Cardiac muscle cell (in vitro differentiated cells and primary cell): ENCODE measurements around the gene DCAF17. TPM values are rescaled to one million over a fixed set of nuclear protein-coding genes. Genes with fewer than 3 reads are reported as not detected.
"Not testable (repeated sequence)": the region's sequence is repeated elsewhere in the genome, so short reads cannot be mapped to it uniquely, and the experiment has no call there.

Source experiments
- DNase-seq, 2 donors: peaks; one replicate each; pipeline versions ENCODE4 v3.0.0 to v3.0.0-alpha.2; 2010 to 2017; ENCODE audit warnings: low read depth in 1 of 2, low spot score in 1 of 2
- H3K27ac ChIP-seq: fragments of 200-600 bp; sonication (generic); 2 replicates; pipeline ENCODE4 v1.5.1; 2016
- H3K27me3 ChIP-seq: fragments of 200-600 bp; sonication (generic); 2 replicates; pipeline ENCODE4 v1.6.0; 2016; ENCODE audit warnings: control low read depth
- H3K36me3 ChIP-seq: fragments of 200-600 bp; sonication (generic); 2 replicates; pipeline ENCODE4 v1.5.1; 2016; ENCODE audit warnings: control low read depth
- H3K4me1 ChIP-seq: fragments of 200-600 bp; sonication (generic); 2 replicates; pipeline ENCODE4 v1.8.1; 2017; ENCODE audit warnings: low read depth, mild to moderate bottlenecking, mixed run types
- H3K4me3 ChIP-seq: fragments of 200-600 bp; sonication (generic); 2 replicates; pipeline ENCODE4 v1.5.1; 2016; ENCODE audit warnings: mild to moderate bottlenecking
- H3K9me3 ChIP-seq: fragments of 200-600 bp; sonication (generic); 2 replicates; pipeline ENCODE4 v1.5.1; 2017; ENCODE audit warnings: low read depth, mild to moderate bottlenecking, control low read depth
- polyA plus RNA-seq: library from polyadenylated mRNA; unstranded; fragments of >200 nt; fragmentation: Nextera tagmentation; extraction: Ambion mirVana; gene quantifications from 2 replicates; pipeline ENCODE4 v1.2.1, GENCODE V29; 2016
- total RNA-seq: library from RNA; depleted of rRNA; stranded (reverse); fragments of >200 nt; gene quantifications from 2 replicates; pipeline ENCODE4 v1.2.3, GENCODE V29; 2016
- TF ChIP-seq, protein P1 (sequence below): IDR thresholded peaks from 2 replicates; pipeline ENCODE4 v1.5.1; 2012; ENCODE audit warnings: low read depth, mild to moderate bottlenecking, low read length

Gene DCAF17
- total and polyA plus RNA-seq, 2 experiments from 2014 or later = 9.5 to 11.4 TPM

DNA sequence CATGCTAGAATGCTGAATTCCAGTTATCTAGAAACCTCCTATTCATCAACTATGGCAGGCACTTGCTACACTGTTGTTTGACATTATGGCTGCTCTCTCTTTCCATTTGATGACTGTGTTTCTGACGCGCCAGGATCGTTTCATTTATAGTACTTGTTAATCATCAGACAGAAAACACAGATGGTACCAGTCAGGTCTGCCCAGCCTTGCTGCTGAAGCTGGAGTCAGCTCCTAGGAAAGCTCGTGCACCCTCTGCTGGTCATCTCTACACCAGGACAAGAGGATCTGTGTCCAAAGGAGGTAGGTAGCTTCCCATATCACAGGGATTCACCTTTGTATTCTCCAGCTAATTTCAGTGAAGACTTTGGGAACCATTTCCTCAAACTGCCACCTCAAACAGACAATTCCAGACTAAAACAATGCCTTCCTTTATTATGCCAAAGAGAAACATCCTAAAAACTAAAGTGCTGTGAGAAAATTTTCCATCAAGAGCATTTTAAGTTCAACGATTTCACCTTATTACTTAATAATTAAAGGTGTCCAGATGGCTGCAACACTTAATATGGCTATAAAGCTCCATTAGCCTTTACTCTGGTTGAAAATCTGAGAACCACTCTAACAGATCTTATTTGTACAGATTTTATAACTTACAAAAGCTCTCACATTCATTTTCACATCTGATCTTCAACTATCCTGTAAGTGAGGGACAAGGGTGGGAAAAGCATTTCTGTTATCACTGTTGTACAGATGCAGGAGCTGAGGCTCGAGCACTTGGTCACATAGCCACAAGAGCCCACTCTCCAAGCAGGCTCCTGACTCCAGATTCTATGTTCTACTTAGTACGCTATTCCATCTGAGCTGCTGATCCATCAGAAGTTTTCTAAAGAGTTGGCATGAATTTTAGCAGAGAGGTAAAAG is 17.8 kb upstream of the DCAF17 start:
- H3K4me1 ChIP-seq = no peaks in the 10 kb centered on the region
- TF ChIP-seq, protein P1, sequence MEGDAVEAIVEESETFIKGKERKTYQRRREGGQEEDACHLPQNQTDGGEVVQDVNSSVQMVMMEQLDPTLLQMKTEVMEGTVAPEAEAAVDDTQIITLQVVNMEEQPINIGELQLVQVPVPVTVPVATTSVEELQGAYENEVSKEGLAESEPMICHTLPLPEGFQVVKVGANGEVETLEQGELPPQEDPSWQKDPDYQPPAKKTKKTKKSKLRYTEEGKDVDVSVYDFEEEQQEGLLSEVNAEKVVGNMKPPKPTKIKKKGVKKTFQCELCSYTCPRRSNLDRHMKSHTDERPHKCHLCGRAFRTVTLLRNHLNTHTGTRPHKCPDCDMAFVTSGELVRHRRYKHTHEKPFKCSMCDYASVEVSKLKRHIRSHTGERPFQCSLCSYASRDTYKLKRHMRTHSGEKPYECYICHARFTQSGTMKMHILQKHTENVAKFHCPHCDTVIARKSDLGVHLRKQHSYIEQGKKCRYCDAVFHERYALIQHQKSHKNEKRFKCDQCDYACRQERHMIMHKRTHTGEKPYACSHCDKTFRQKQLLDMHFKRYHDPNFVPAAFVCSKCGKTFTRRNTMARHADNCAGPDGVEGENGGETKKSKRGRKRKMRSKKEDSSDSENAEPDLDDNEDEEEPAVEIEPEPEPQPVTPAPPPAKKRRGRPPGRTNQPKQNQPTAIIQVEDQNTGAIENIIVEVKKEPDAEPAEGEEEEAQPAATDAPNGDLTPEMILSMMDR = peak; percentile 94
- no peak overlapping the region for H3K4me3 ChIP-seq
- H3K36me3 ChIP-seq = no peaks in the 10 kb centered on the region
- no peak overlapping the region for H3K27ac ChIP-seq
- H3K9me3 ChIP-seq = no peaks in the 10 kb centered on the region
- peak; percentile 89 to 95 for DNase-seq
- no peaks in the 10 kb centered on the region for H3K27me3 ChIP-seq

DNA sequence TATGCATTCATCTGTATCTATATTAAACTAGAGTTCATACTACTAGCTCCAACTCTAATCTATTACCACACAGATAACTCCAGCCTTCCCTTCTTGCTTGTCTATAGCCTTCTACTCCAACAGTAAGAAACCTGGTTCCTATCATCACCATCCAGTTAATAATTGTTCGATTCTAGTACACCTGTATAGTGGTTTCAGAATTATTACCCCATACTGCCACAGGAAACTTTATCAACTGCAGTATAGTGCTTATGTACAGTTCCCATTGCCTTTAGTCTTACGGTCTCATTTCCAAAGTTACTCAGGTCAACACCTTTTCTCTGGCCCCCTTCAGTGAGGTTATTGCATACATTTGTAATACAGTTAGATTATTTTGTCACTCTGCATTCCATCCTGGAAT is 14.7 kb upstream of the DCAF17 start:
- TF ChIP-seq, protein P1 = no peak
- H3K27me3 ChIP-seq = no peaks in the 10 kb centered on the region
- no peak for DNase-seq
- no peaks in the 10 kb centered on the region for H3K9me3 ChIP-seq
- no peaks in the 10 kb centered on the region for H3K36me3 ChIP-seq
- no peak overlapping the region for H3K27ac ChIP-seq
- no peak overlapping the region for H3K4me3 ChIP-seq
- peaks cover 6% of the 10 kb centered on the region for H3K4me1 ChIP-seq

DNA sequence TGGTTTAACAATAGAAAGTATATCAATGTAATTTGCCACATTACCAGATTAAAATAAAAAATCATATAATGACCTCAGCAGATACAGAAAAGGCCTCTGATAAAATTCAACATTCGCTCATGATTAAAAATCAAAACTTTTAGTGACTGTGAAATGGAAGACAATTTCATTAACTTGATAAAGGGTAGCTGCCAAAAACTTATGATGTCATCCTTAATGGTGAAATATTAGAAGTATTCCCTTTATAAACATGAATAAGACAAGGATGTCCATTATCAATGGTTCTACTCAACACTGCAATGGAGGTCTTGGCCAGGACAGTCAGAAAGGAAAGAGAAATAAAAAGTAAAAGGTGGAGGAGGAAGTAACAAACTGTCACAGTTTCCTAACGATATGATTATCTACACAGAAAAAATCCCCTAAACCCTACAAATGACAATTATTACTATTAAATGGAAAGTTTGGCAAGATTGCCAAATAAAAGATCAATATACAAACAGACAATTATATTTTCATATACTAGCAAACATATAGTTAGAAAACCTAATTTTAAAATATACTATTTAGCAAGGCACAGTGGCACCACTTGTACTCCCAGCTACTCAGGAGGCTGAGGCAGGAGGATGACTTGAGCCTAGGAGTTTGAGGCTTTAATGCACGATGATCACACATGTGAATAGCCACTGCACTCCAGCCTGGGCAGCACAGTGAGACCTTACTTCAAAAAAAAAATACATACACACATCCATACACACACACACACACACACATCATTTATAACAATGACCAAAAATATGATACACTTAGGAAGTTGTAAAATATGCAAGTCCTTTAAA is 13.1 kb upstream of the DCAF17 start:
- Histone ChIP-seq H3K4me3 (no peak overlapping the region), H3K27ac (no peak overlapping the region), H3K36me3 (no peaks in the 10 kb centered on the region), H3K27me3 (no peaks in the 10 kb centered on the region), H3K9me3 (no peaks in the 10 kb centered on the region), H3K4me1 (peaks cover 6% of the 10 kb centered on the region)
- TF ChIP-seq, protein P1 = no peak
- no peak for DNase-seq

DNA sequence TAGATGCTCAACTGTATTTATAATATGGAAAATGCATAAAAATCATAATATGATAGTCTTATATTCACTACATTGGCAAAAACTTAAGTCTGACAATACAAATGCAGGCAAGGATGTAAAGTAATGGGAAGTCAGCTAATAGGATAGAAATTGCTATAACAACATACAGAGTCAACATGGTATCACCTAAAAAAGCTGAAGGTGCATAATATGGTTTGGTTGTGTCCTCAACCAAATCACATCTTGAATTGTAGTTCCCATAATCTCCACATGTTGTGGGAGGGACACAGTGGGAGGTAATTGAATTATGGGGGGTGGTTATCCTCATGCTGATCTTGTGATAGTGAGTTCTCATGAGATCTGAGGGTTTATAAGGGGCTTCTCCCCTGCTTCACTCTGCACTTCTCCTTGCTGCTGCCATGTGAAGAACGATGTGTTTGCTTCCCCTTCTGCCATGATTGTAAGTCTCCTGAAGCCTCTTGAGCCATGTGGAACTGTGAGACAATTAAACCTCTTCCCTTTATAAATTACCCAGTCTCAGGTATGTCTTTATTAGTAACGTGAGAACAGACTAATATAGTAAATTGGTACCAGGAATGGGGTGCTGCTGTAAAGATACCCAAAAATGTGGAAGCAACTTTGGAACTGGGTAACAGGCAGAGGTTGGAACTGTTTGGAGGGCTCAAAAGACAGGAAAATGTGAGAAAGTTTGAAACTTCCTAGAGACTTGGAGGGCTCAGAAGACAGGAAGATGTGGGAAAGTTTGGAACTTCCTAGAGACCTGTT is 11.1 kb upstream of the DCAF17 start:
- H3K27me3 ChIP-seq, H3K4me3 ChIP-seq, DNase-seq, H3K36me3 ChIP-seq, H3K27ac ChIP-seq, H3K9me3 ChIP-seq, H3K4me1 ChIP-seq: not testable (repeated sequence)

DNA sequence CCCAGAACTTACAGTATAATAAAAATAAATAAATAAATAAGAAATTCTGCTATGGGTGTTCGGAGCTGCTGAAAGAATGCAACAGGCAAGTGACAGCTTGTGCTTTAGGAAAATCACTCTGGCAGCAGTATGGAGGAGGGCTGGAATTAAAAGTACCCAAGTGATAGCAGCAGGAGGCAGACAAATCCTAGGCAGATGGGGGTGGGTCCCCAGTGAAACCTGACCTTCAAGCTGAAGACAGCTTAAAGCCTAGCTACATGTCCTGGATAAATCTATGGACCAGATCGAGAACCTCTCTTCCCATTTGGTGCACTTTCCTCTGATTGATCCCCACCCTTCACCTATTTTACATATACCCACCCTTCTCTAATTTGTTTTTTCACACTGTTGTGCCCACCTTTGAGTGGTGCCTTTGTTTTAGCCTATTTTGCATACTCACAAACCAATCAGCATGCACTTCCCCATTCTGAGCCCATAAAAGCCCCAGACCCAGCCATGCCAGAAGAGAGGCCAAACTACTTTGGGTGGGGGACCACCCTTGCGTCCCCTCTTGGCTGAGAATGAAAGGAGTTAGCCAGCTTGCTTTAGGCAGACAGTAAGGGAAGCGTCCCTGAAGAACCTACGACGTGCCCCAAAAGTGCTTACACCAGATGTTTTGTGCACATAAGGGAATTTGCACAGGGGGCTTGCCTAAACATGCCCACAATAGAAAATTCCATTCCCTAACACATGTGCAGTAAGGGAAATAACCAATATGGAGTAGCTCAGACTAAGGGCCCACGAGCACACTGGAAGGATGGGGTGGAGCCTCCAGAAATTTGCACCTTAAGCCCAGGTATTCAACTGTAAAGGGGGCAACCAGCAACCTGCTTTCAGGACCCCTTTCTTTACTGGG is 3.3 kb upstream of the DCAF17 start:
- H3K4me1 ChIP-seq = no peaks in the 10 kb centered on the region
- H3K36me3 ChIP-seq = no peaks in the 10 kb centered on the region
- H3K9me3 ChIP-seq = no peaks in the 10 kb centered on the region
- H3K27ac ChIP-seq = no peak overlapping the region
- no peak overlapping the region for H3K4me3 ChIP-seq
- DNase-seq = peak in 1 of 2 donors; percentile 49
- no peaks in the 10 kb centered on the region for H3K27me3 ChIP-seq
- TF ChIP-seq, protein P1 = no peak
